ENCODE measurements around the gene SOX5.

GRCh38 chr12:23752245-23752644 lies 197.2 kb downstream of the SOX5 start:
- TF ChIP-seq CTCF (conservative IDR thresholded peaks at IDR 0.05; ENCODE audit: low read length), result no peak
- no peak for TF ChIP-seq EZH2phosphoT487 (IDR thresholded peaks at IDR 0.05; ENCODE audit: borderline replicate concordance)
